ENCODE data around the gene KCNQ1OT1.

The KCNQ1OT1 gene

DNA sequence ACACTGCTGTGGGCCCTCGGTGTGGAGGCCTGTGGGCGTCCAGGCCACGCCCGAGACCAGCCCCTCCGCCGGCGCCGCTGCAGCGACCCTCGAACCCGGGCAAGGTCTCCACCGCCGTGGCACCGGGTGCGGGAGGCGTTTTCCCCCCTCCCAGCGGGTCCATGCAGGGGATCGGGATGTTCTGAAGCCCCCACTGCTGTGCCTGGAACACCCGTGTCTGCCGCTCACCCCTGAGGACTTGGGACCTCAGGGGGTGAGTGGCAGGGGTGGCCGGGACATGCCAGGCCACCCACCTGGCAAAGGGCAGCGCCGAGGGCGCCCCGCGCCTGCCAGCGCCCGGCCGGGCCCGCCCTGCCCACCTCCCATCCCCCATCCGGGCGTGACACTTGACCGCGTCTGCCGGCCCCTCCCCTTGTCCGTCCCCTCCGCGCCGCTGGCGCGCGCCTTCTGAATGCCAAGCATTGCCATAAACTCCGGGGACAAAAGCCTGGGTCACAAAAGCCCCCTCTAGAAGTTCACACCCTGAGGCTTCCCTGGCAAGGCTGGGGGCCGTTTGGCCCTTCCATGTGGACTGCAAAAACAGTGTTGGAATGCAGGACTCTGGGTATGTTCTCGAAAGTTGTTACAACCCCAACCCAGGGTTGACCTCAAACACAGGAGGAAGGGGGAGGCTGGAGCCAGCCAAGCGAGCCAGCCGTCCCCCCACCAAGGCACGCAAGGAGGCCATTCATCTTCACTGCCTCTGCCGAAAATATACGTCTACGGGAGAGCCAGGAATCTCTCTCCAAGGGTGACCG lies 819 bp upstream of the KCNQ1OT1 start:
- no peak for DNase-seq

DNA sequence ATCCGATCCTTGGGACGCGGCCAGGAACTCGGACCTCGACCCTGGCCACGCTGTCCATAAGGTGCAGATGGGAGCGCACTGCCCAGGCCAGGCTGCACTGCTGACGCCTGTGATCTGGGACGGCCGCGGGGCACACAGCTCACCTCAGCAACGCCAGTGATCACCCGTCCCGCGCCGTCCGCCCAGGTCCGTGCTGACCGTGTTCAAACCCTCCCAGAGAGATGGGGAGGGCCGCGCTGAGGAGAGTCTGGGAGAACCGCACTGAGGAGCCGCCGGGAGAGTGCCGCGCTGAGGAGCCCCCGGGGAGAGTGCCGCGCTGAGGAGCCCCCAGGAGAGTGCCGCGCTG lies 636 bp downstream of the KCNQ1OT1 start:
- no peak for DNase-seq

DNA sequence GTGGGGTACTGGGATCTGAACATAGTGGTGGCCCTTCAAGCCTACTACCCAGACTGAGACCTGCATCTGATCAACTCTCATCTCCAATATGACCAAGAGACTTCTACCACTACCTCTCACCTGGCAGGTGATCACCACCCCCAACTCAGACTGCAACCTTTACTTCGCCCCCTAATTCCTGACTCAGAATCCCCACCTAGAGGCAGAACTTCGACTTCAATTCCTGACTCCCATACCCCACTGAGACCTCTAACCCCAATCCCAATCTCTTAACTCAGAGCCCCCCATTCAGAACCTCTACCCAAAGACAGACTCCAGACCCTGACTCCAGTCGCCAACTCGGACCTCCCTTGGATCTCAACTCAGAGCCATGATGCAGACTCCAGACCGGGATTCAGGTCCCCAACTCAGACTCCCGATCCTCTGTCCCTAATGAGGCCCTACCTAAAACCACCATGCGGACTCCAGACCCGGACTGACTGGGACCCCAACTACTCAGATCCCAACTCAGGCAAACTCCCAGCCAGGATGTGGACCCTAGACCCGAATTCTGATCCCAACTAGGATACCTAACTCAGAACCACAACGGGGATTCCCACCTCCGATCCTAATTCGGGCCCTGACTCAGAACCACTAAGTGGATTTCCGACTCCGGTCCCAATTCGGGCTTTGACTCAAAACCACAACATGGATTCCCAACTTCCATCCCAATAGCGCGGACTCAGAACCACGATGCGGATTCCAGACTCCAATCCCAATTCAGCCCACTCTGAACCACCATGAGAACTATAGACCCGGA lies 1.2 kb downstream of the KCNQ1OT1 start:
- no peak for DNase-seq

DNA sequence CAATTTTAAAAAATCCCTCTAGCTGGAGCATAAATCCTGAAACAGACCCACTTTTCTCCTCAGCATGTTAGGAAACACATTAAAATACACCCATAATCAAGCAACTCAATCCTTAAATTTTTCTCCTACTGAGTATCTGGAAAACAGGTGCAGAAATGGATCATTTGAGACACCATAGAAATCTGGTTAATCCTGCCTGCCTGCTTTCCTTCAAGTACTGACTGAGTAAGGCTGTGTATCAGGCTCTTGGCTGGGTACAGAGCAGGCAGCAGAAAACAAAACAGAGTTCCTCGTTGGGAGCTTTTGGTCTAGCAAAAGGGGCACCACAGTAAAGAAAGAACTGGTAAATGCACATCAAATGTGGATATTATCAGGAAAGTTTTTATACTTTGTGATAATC lies 1.9 kb downstream of the KCNQ1OT1 start:
- DNase-seq: no peak

DNA sequence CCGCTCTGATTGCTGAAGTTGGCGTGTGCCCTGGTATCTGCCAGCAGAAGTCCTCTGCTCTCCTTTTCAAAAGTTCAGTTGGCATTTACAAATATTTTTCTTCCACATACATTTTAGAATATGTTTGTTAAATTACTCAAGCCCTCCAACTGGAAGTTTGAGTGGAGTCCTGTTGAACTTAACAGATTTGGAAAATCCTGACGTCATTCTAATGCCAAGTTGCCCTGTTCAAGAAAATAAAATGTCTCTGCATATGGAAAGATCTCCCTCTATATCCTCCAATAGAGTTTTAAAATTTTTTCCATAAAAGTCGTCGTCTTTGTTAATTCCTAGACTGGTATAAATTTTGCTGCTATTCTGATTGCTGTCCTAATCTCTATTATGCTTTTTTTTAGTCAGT lies 3.3 kb downstream of the KCNQ1OT1 start:
- no peak for DNase-seq

DNA sequence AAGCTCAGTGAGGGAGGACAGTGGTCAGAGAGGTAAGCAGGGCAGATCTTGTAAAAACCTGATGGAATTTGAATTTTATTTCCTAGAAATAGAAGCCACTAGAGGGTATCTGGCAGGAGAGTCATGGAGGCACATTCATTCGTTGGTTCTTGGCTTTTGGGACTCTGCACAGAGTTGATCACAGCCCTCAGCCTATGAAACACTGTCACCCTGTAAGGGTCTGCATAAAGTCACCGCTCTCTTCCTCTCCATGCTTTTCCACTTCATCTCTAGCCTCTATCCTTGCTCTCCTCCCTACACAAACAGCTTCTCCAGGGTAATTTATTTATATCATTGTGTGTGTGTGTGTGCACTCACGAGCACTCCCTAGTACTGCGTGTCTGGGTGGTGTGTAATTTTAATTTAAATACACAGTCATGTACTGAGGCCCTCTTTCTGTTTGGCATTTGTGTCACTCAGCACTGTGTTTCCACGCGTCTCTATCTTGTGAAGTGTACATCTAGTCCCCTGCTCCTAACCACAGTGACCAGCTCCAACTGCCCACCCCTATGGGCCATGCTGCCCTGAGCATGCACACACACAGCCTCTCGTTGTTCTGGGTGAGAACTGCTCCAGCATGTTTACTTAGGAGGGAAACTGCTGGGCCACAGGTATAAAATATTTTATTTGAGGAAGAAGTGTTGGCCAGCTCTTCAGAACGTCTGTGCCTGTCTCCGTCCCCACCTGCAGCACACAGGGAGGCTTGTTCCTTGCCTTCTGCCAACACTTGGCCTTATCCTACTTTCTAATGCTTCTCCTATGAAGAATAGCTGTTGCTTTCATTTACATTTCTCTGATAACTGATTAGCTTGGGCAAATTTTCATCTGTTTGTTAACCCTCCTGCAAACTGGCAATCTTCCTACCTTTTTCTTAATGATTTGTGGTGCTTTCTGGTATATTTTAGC lies 4.5 kb downstream of the KCNQ1OT1 start:
- DNase-seq: no peak

DNA sequence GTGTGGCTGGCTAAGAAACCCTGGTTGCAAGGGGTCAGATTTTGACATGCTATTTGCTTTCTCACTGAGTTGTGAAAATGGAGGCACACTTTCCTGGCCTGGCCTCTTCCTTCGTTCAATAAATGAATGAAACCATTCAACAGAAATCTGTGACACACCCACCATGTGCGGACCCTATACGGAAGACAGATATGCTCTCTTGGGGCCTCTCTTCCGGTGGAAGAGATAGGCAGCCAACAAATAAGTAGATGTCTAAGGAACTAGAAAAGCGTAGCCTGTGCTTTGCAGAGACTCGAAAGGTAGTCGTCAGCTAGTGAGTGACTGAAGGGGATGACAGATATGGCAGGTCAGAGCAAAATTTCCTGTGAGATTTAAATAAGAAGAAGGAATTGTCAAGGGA lies 5.3 kb downstream of the KCNQ1OT1 start:
- no peak for DNase-seq

DNA sequence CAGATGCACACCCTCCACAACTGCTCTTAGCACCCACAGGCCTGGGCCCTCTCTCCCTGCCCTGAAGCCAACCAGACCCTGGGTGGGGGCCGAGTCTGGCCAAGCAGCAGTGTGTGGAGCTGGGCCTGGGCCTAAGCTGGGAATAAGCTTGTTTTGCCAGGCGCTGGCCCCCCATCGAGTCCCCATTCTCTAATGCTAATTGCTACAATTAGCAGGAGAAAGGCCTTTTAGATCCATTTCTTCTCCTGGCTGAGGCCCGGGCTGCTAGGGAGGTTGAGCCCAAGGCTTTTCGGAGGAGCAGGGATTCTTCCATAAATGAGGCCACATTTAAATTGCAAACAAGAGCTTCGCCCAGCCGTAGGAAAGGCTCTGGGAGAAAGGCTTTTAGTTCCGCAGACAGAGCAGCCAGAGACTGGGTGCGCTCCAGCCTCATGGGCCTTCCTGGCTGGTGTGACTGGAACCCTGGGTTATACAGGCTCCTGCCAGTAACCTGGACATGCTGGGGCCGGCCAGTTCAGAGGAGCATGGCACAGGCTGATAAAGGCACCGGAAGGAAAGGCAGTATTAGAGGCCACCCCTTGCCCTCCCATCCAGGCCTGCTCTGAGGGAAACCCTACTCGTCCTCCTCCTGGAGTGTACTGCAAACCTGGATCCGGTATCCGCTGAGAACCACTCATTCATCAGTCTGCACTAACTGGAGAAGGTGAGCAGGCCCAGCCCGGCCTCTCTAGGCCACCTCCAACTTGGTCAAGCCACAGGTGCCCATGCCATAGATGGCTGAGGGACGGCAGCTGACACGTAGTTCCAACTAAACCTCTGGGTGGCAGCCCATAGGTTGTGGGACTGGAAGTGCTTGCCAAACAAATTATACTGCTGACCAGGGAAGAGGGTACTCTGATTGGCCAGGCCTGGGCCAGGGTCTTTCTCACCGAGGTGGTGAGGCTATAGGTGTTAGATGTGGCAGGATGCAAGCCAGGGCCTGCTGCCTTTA lies 6.2 kb downstream of the KCNQ1OT1 start:
- DNase-seq: no peak

DNA sequence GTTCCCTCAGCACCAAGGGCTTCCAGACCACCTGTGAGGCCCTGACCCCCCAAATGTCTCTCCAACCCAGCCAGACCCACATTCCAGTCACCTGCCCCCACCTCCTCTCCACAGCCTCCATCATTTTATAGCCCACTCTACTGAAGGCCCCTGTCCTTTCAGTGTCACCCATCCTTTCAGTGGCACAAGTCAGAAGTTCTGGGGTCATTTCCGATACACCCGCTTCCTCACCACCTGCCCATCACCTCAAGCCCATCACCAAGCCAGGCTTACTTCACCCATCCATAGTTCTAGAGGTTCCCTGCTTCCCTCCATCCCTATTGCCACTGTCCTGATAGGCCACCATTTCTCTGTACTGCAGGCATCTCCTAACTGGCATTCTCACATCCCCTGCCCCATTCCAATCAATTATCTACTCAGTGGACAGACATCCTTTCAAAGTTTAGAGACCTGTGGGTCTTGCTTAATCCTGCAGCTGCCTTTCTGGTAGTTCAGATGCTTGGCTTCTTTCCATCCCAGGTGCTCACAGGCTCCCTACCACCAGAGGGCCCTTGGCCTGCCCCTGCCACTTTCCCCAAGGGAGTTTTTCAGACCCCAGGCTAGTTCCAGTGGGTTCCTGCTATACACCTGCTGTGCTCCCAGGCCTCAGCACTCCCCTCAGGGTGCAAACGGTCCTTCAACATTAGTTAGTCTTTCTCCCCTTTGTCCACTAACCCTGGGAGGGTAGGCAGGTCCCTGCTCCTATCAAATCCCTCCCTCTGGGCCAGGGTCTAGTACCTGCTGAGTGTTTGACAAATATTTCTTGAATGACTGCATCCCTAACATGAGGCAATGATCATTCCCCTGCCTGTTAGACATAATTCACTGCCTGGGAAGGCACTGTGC lies 7.6 kb downstream of the KCNQ1OT1 start:
- DNase-seq: no peak

DNA sequence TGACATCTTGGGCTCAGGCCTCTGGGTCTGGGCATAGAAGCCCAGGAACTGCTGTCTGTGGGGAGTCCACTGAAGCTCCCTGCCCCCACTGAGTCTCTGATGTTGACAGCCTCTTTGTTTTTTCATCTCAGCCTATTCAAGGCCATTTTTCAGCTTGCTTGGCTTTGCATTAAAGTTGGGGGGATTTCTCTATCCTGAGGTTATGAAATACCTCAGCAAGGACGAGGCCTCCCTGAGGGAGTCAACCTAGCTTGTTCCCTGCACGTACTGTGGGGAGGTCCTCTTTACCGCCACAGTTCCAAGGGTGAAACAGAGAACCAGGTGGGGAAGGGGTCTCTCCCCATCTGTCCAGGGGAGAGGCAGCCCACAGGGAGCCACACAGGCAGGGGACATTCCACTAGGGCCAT lies 8.4 kb downstream of the KCNQ1OT1 start:
- DNase-seq: no peak

DNA sequence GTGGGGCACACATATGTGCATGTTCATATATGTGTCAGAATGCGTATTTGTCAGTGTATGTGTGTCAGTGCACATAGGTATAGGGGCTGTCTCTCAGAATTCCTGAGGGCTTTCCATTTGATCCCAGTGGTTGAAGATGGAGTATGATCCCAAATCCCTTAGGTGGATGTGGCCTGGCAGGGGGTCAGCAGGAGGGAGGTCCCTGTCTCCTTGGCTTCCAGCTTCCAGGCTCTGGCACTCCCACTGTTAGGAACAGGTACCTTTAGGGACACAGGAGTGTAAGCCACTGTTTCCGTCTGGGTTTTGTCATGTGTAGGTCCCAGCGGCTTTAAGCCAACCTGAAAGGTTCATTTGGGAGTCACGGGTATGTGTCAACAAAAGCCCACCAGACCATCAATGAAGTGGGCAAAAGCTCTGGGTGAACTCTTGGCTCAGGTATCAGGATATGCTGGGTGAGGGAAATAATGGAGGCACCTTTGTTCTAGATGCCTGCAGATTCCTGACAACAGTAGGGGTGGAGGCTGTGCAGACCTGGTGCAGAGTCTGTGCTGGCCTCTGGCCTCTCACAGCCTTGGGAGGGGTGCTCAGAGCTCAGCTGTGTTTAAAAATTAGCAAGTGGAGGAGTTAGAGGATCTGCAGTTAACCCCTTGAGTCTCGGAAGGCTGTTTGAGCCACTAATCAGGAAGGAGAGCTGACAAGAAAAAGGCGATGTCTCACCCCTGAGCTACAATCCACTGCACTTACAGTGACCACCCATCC lies 9.0 kb downstream of the KCNQ1OT1 start:
- DNase-seq: no peak

DNA sequence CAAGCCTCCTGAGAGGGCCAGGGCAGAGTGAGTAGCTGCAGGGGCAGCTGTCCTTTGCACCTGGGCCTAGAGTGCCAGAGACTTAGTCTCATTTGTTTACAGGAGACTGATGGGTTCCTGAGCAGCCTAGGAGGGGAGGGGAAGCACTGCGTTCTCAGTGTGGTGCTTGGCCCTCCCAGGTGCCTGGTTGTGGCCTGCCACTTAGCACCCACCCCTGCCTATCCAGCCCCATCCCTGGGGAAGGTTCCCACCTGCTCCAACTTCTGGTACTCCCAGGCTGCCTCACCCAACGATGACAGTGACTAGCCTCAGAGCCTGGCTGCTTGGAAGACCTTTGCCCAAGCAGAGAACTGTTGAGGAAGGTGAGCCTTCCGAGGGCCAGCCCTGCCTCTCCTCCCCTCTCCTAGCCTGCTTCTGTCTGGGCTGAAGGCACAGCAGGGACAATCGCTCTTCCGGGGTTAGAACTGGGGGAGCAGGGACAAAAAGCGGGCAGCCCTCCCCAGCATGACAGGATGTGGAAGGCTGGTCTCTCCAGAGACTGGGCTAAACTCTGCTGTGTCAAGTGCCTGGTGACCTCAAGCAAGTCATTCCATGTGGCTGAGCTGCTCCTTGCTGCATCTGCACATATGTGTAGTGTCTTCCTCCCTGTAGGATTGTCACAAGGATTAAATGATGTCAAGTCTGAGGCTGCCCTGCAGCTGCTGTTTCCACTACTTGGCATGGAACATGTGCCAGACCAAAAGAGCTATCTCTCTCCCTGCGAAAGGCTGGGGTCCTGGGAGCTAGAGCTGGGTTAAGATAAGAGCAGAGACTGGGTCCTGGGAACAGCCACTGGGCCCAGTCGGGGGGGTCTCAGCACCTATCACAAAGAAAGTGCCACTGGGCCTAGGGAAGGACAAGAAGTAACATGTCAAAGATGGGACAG lies 9.9 kb downstream of the KCNQ1OT1 start:
- DNase-seq: no peak

DNA sequence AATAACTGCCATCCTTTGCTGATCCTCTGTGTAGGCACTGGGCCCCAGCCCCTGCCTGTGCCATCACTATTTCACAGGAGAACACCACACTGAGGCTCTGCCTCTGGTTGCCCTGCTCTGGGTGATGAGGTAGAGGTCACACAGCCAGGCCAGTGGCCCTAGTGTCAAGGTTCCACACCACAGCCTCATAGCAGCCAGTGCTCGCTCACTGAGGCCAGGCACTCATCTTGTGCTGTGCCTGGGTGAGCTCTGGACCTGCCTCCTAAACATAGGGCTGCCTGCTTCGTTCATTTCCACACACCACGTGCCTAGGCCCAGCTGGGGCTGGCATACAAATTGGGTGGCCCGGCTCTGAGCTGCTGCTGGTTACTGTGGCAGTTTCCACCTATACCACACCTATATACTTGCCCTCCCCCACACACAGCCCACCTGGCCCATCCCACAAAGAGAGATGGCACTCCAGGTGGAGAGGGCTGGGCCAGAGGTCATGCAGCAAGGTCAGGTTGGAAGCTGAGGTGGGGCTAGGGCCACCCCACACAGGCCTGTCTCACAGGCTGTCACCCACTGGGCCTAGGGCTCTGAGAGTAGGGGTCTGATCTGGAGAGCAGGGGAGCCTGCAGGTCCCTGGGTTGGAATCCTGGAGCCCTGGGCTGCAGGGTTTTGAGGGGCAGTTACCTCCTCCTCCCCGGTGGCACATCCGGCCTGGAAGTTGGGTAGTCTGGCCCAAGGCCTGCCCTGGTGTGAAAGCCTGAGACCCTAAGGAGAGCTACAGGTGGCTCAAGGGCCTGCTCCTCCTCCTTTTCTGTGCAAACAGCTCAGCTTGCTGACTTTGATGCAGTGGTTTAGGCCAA lies 11.2 kb downstream of the KCNQ1OT1 start:
- DNase-seq: no peak

DNA sequence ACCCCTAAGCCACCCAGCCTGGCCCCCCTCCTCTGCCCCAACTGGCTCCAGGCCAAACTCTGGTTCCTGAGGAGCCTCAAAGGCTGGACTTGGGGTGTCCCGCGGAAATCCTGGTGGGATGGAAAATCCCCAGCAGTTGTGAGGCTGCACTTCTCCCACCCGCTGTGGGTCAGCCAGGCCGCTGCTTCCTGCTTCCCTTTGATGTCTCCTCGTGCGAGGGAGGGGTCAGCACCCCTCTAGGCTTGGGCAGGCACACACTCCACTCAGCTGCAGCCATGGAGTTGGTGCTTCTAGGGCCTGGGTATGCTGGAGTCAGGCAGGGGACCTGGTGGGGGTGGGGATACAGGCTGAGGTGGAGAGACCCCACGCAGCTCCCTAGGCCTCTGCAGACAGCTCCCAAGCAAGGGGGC lies 12.0 kb downstream of the KCNQ1OT1 start:
- DNase-seq: no peak

DNA sequence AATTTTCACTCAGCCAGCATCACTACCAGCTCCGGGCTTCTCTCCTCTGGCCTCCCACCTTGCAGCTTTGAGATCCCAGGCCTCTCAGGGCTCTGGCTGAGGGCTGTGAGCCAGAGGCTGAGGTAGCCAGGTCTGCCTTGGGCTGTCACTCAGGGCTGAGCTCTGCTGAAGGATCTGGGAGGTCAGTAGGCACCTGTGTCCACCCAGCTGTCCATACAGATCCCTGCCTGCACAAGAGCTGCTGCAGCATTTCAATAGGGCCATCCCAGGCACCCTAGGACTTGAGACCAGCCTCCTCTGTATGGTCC lies 12.6 kb downstream of the KCNQ1OT1 start:
- DNase-seq: no peak

DNA sequence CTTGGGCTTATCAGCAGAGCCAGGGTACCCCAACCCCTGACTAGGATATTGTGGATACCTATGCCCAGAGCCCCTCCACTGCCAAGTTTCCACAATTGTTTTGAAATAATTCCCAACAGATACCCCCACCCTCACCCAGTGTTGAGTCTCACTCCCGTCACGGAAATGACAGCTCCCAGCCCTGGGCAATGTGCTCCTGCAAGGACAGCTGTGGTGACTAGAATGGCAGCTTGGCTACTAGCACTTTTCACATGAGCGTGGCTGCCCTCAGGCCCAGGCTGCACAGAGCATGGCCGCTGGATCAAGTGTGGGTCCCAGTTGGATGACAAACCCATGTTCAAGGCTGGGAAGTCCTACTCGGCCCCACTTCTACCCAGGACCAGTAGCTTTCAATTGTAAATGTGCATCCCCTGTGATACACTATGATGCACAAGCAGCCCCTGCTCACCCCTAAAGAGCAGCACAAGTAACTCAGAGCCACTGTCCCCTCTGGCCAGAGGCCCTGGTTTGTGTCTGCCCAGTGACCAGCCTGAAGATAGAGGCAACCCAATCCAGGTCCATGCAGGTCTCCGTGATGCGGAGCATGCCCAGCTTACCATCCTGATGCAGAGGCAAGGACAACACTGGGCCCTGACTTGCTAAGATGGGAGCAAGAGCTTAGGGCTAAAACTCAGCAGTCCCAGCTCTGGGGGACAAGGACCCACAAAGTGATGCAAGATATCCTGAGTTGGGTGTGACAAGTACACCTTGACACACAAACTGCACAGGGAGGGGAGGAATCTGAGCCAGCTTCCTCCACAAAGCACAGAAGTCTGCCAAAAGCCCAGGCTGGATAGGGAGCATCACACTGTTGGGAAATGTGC lies 13.2 kb downstream of the KCNQ1OT1 start:
- DNase-seq: no peak
